H9 (cell line): ENCODE data around the gene PHTF1. TPM values are rescaled to one million over a fixed set of nuclear protein-coding genes. Genes with fewer than 3 reads are reported as not detected.

Source experiments
- DNase-seq: peaks from one replicate; pipeline ENCODE4 v3.0.0-alpha.2; 2017
- H2AFZ ChIP-seq: one replicate; pipeline ENCODE4 v1.6.1; 2013; ENCODE audit warnings: mild to moderate bottlenecking, low read length, control low read depth, moderate library complexity
- H2AK5ac ChIP-seq: 2 replicates; pipeline ENCODE4 v1.6.1; 2013; ENCODE audit warnings: low read length, control low read depth, mixed read lengths; ENCODE audit not compliant: insufficient read length
- H2BK120ac ChIP-seq: one replicate; pipeline ENCODE4 v1.6.1; 2013; ENCODE audit warnings: low read depth, mild to moderate bottlenecking, low read length, control low read depth, inconsistent platforms; ENCODE audit not compliant: poor library complexity, severe bottlenecking
- H2BK12ac ChIP-seq: 2 replicates; pipeline ENCODE4 v1.6.1; 2013; ENCODE audit warnings: low read length, control low read depth, mixed read lengths, low read depth; ENCODE audit not compliant: insufficient read length
- H2BK15ac ChIP-seq: 2 replicates; pipeline ENCODE4 v1.6.1; 2013; ENCODE audit warnings: low read depth, low read length, control low read depth
- H2BK20ac ChIP-seq: one replicate; pipeline ENCODE4 v1.6.1; 2013; ENCODE audit warnings: low read depth, mild to moderate bottlenecking, low read length, control low read depth, inconsistent platforms; ENCODE audit not compliant: poor library complexity, severe bottlenecking
- H2BK5ac ChIP-seq: 2 replicates; pipeline ENCODE4 v1.6.1; 2013; ENCODE audit warnings: low read length, control low read depth, mixed read lengths; ENCODE audit not compliant: insufficient read length
- H3K14ac ChIP-seq: 2 replicates; pipeline ENCODE4 v1.6.1; 2013; ENCODE audit warnings: low read length, control low read depth; ENCODE audit not compliant: insufficient read depth
- H3K18ac ChIP-seq: 2 replicates; pipeline ENCODE4 v1.6.1; 2013; ENCODE audit warnings: low read depth, mild to moderate bottlenecking, mixed read lengths, low read length, control low read depth; ENCODE audit not compliant: insufficient read length
- H3K23ac ChIP-seq: 2 replicates; pipeline ENCODE4 v1.6.1; 2013; ENCODE audit warnings: low read length, control low read depth, mixed read lengths, low read depth; ENCODE audit not compliant: insufficient read length
- H3K23me2 ChIP-seq: 2 replicates; pipeline ENCODE4 v1.6.1; 2013; ENCODE audit warnings: low read depth, mild to moderate bottlenecking, mixed read lengths, low read length, control low read depth; ENCODE audit not compliant: insufficient read length, poor library complexity, severe bottlenecking
- H3K27ac ChIP-seq: 2 replicates; pipeline ENCODE4 v1.5.1; 2013; ENCODE audit warnings: low read length, control low read depth, mixed read lengths, low read depth; ENCODE audit not compliant: insufficient read length
- H3K27me3 ChIP-seq: 2 replicates; pipeline ENCODE4 v1.6.1; 2013; ENCODE audit warnings: low read length, control low read depth, inconsistent platforms; ENCODE audit not compliant: insufficient read depth
- H3K4ac ChIP-seq: 2 replicates; pipeline ENCODE4 v1.6.1; 2013; ENCODE audit warnings: low read depth, mild to moderate bottlenecking, control low read depth, inconsistent platforms, low read length, moderate library complexity
- H3K4me1 ChIP-seq: 2 replicates; pipeline ENCODE4 v1.6.1; 2013; ENCODE audit warnings: low read length, control low read depth, inconsistent platforms; ENCODE audit not compliant: insufficient read depth
- H3K4me2 ChIP-seq: 2 replicates; pipeline ENCODE4 v1.6.1; 2013; ENCODE audit warnings: low read length, control low read depth, mixed read lengths; ENCODE audit not compliant: insufficient read length, insufficient read depth
- H3K56ac ChIP-seq: 2 replicates; pipeline ENCODE4 v1.6.1; 2013; ENCODE audit warnings: low read depth, mild to moderate bottlenecking, mixed read lengths, low read length, control low read depth; ENCODE audit not compliant: insufficient read length
- H3K79me1 ChIP-seq: 2 replicates; pipeline ENCODE4 v1.6.1; 2013; ENCODE audit warnings: low read depth, mild to moderate bottlenecking, moderate library complexity, low read length, control low read depth, inconsistent platforms; ENCODE audit not compliant: insufficient read depth, poor library complexity, severe bottlenecking
- H3K79me2 ChIP-seq: 2 replicates; pipeline ENCODE4 v1.6.1; 2013; ENCODE audit warnings: low read length, control low read depth, inconsistent platforms; ENCODE audit not compliant: insufficient read depth
- H3K9ac ChIP-seq: 2 replicates; pipeline ENCODE4 v1.6.1; 2013; ENCODE audit warnings: low read length, control low read depth, mixed read lengths; ENCODE audit not compliant: insufficient read length; ENCODE audit errors: extremely low read depth
- H3K9me3 ChIP-seq: one replicate; pipeline ENCODE4 v1.6.1; 2013; ENCODE audit warnings: low read depth, low read length, inconsistent platforms; ENCODE audit not compliant: control insufficient read depth
- H3T11ph ChIP-seq: one replicate; pipeline ENCODE4 v1.6.1; 2013; ENCODE audit warnings: mild to moderate bottlenecking, low read length, control low read depth, inconsistent platforms
- H4K20me1 ChIP-seq: one replicate; pipeline ENCODE4 v1.6.1; 2013; ENCODE audit not compliant: control insufficient read depth, insufficient read length, insufficient read depth
- H4K5ac ChIP-seq: 2 replicates; pipeline ENCODE4 v1.6.1; 2013; ENCODE audit warnings: low read depth, mild to moderate bottlenecking, mixed read lengths, low read length, control low read depth; ENCODE audit not compliant: insufficient read length
- H4K8ac ChIP-seq: replicated peaks from 2 replicates; pipeline ENCODE4 v1.6.1; 2013; ENCODE audit warnings: low read length, control low read depth, mixed read lengths, low read depth; ENCODE audit not compliant: insufficient read length
- H4K91ac ChIP-seq: 2 replicates; pipeline ENCODE4 v1.6.1; 2013; ENCODE audit warnings: low read depth, mild to moderate bottlenecking, moderate library complexity, mixed read lengths, low read length, control low read depth; ENCODE audit not compliant: insufficient read length
- H3K27ac Mint-ChIP-seq, 3 experiments: 2 replicates in 2 of 3; 3 replicates in 1 of 3; pipeline ENCODE4 v1.8.0; 2020 to 2021; ENCODE audit warnings: mixed read lengths in 3 of 3, mild to moderate bottlenecking in 1 of 3, moderate library complexity in 1 of 3
- H3K27me3 Mint-ChIP-seq: 2 replicates; pipeline ENCODE4 v1.8.0; 2021; ENCODE audit warnings: low read depth, mild to moderate bottlenecking, moderate library complexity, mixed read lengths
- H3K36me3 Mint-ChIP-seq, 3 experiments: 2 replicates in 2 of 3; 3 replicates in 1 of 3; pipeline ENCODE4 v1.8.0; 2020 to 2021; ENCODE audit warnings: low read depth in 3 of 3, mixed read lengths in 3 of 3; ENCODE audit not compliant: insufficient read depth in 1 of 3
- H3K4me1 Mint-ChIP-seq, 2 experiments: 2 replicates each; pipeline ENCODE4 v1.8.0; 2020; ENCODE audit warnings: mixed read lengths in 2 of 2
- H3K4me3 Mint-ChIP-seq, 2 experiments: 2 replicates in 1 of 2; 3 replicates in 1 of 2; pipeline ENCODE4 v1.8.0; 2020 to 2021; ENCODE audit warnings: mild to moderate bottlenecking in 2 of 2, mixed read lengths in 2 of 2, moderate library complexity in 1 of 2
- H3K9me3 Mint-ChIP-seq, 2 experiments: 2 replicates in 1 of 2; 3 replicates in 1 of 2; pipeline ENCODE4 v1.8.0; 2020; ENCODE audit warnings: mild to moderate bottlenecking in 2 of 2, mixed read lengths in 2 of 2, moderate library complexity in 1 of 2
- WGBS: extraction: QIAGEN DNeasy Blood & Tissue Kit; methylation state at CpG from one replicate; pipeline ENCODE4 v1.1.7; 2013; ENCODE audit warnings: missing lambda C conversion rate, low lambda C conversion rate, mixed read lengths; ENCODE audit not compliant: insufficient read length; ENCODE audit errors: extremely low coverage; 5-methylcytosine and 5-hydroxymethylcytosine counted together
- total RNA-seq: library from RNA; stranded (reverse); gene quantifications from 2 replicates; pipeline ENCODE4 v1.2.1, GENCODE V29; 2021
- TF ChIP-seq, protein P1 (sequence below): fragments of 200-600 bp; sonication (generic); conservative IDR thresholded peaks from 3 replicates; pipeline ENCODE4 v1.8.0; 2021; ENCODE audit warnings: antibody characterized with exemption, mild to moderate bottlenecking

The PHTF1 gene
- total RNA-seq, 1 experiment from 2014 or later, result 28.4 TPM

DNA sequence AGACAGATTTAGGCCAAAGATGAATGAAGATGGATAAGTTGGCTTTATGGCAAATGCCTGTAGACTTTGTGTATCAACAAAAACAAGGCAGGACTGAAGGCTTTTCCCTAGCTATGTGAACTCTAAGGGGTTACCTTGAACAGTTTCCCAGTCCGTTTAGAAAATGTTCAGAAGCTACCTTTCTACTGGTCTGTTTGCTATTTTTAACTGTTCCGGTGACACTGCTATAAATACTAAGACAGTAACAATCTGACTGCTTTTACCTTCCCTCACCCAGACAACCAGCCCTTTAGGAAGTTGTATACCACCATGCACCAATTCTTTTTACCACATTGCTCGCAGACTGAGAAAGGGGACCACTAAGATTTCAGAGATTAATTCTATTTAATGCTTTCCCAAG lies 102.2 kb downstream of the PHTF1 start:
- Histone ChIP-seq H3T11ph (no peak overlapping the region), H2BK5ac (no peak overlapping the region), H2AFZ (no peak overlapping the region), H3K9me3 (no peaks in the 10 kb centered on the region), H3K23me2 (no peaks in the 10 kb centered on the region), H3K4me2 (no peak overlapping the region), H3K14ac (no peak overlapping the region), H3K79me2 (no peaks in the 10 kb centered on the region), H3K27me3 (no peaks in the 10 kb centered on the region), H3K4me1 (no peaks in the 10 kb centered on the region), H2AK5ac (no peak overlapping the region), H4K8ac (no peak overlapping the region), H2BK12ac (no peak overlapping the region), H3K79me1 (no peaks in the 10 kb centered on the region), H3K18ac (no peak overlapping the region), H3K56ac (no peak overlapping the region), H2BK20ac (no peak overlapping the region), H4K5ac (no peak overlapping the region), H3K23ac (no peak overlapping the region), H4K91ac (no peak overlapping the region), H3K9ac (no peak overlapping the region), H2BK15ac (no peak overlapping the region), H3K27ac (no peak overlapping the region), H2BK120ac (no peak overlapping the region), H3K4ac (no peak overlapping the region), H4K20me1 (no peaks in the 10 kb centered on the region)
- Mint-ChIP-seq H3K27me3 (no peaks in the 10 kb centered on the region), H3K4me1 (no peaks in the 10 kb centered on the region), H3K4me3 (no peak overlapping the region), H3K9me3 (no peaks in the 10 kb centered on the region), H3K27ac (no peak overlapping the region; a peak in 1 of 7 replicates), H3K36me3 (no peaks in the 10 kb centered on the region)
- TF ChIP-seq, protein P1, sequence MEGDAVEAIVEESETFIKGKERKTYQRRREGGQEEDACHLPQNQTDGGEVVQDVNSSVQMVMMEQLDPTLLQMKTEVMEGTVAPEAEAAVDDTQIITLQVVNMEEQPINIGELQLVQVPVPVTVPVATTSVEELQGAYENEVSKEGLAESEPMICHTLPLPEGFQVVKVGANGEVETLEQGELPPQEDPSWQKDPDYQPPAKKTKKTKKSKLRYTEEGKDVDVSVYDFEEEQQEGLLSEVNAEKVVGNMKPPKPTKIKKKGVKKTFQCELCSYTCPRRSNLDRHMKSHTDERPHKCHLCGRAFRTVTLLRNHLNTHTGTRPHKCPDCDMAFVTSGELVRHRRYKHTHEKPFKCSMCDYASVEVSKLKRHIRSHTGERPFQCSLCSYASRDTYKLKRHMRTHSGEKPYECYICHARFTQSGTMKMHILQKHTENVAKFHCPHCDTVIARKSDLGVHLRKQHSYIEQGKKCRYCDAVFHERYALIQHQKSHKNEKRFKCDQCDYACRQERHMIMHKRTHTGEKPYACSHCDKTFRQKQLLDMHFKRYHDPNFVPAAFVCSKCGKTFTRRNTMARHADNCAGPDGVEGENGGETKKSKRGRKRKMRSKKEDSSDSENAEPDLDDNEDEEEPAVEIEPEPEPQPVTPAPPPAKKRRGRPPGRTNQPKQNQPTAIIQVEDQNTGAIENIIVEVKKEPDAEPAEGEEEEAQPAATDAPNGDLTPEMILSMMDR, result no peak
- DNase-seq, result no peak
- WGBS, result no CpG with 5 or more reads among the region's 3 CpGs
